ENCODE data around the gene SLC24A1.

SLC24A1 gene

DNA sequence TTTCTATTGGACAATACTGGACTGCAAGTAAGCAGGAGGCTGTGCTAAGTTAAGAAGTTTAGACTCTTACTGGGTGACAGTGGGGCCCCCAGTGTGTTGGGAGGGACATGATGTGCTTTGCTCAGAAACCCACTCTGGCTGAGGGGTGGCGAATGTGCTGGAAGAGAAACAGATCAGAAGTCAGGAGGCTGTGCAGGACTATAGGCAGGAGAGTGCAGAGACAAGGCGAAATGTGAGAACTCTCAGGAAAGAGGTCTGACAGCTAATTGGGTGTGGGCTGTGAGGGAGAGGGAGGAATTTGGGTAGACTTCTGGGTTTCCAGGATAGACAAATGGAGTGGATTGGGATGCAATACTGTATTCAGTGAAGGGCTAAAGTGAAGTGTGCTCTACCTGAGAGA, 12.0 kb downstream of the SLC24A1 start:
- DNase-seq: no peak
- H2AFZ ChIP-seq (ENCODE audit: low read depth, low read length): no peak overlapping the region

DNA sequence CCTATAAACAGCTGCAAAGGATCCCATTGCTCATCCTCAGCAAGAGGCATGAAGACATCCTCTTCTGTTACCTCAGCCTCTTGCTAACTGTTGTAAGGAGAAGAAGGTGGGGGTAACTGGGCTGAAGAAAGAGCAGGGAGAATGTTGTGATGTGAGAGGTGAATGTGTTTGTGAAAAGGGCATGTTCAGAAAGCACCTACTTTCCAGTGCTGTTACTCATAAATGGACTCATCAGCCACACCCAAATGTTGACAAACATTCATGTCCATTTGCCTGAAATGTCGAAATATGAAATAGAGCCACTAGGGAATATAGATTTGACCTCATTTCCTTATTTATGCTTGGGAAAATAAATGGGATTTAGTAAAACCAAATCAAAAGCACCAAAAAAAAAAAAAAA, 12.6 kb downstream of the SLC24A1 start:
- Histone ChIP-seq H3K4me3 (ENCODE audit: low read depth in 1 of 2, low read length in 2 of 2) (no peak overlapping the region), H3K9ac (ENCODE audit: low read depth, low read length) (no peak overlapping the region), H3K4me2 (ENCODE audit: insufficient read depth, low read length) (no peak overlapping the region), H3K36me3 (ENCODE audit: insufficient read depth, low read length) (no peaks in the 10 kb centered on the region), H3K27me3 (ENCODE audit: insufficient read depth, low read length, poor library complexity) (no peaks in the 10 kb centered on the region), H3K9me3 (ENCODE audit: insufficient read depth, low read length, severe bottlenecking) (no peaks in the 10 kb centered on the region), H4K20me1 (ENCODE audit: insufficient read depth, low read length) (no peaks in the 10 kb centered on the region), H3K27ac (ENCODE audit: low read length) (no peak overlapping the region), H2AFZ (ENCODE audit: low read depth, low read length) (no peak overlapping the region), H3K79me2 (ENCODE audit: insufficient read depth, low read length) (no peaks in the 10 kb centered on the region), H3K4me1 (ENCODE audit: insufficient read depth, low read length) (peaks cover 9% of the 10 kb centered on the region)
- no peak for DNase-seq
- TF ChIP-seq, protein P1, sequence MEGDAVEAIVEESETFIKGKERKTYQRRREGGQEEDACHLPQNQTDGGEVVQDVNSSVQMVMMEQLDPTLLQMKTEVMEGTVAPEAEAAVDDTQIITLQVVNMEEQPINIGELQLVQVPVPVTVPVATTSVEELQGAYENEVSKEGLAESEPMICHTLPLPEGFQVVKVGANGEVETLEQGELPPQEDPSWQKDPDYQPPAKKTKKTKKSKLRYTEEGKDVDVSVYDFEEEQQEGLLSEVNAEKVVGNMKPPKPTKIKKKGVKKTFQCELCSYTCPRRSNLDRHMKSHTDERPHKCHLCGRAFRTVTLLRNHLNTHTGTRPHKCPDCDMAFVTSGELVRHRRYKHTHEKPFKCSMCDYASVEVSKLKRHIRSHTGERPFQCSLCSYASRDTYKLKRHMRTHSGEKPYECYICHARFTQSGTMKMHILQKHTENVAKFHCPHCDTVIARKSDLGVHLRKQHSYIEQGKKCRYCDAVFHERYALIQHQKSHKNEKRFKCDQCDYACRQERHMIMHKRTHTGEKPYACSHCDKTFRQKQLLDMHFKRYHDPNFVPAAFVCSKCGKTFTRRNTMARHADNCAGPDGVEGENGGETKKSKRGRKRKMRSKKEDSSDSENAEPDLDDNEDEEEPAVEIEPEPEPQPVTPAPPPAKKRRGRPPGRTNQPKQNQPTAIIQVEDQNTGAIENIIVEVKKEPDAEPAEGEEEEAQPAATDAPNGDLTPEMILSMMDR (IDR thresholded peaks at IDR 0.05; ENCODE audit: borderline replicate concordance, extremely low read depth, low read length, poor library complexity, severe bottlenecking): no peak
- TF ChIP-seq EZH2 (IDR thresholded peaks at IDR 0.05; ENCODE audit: borderline replicate concordance, low read depth, low read length, severe bottlenecking): no peak
- ATAC-seq (ENCODE audit: insufficient read depth, low read depth): no peak

More for the DNA sequence above, 12.0 kb downstream of the SLC24A1 start:
- H4K20me1 ChIP-seq (ENCODE audit: insufficient read depth, low read length): no peaks in the 10 kb centered on the region
- peaks cover 5% of the 10 kb centered on the region for H3K4me1 ChIP-seq (ENCODE audit: insufficient read depth, low read length)
- H3K79me2 ChIP-seq (ENCODE audit: insufficient read depth, low read length): no peaks in the 10 kb centered on the region
- H3K4me2 ChIP-seq (ENCODE audit: insufficient read depth, low read length): no peak overlapping the region
- H3K27ac ChIP-seq (ENCODE audit: low read length): no peak overlapping the region
- ATAC-seq (ENCODE audit: insufficient read depth, low read depth): no peak
- no peaks in the 10 kb centered on the region for H3K27me3 ChIP-seq (ENCODE audit: insufficient read depth, low read length, poor library complexity)
- H3K4me3 ChIP-seq (ENCODE audit: low read depth in 1 of 2, low read length in 2 of 2): no peak overlapping the region
- no peaks in the 10 kb centered on the region for H3K36me3 ChIP-seq (ENCODE audit: insufficient read depth, low read length)
- TF ChIP-seq, protein P1 (IDR thresholded peaks at IDR 0.05; ENCODE audit: borderline replicate concordance, extremely low read depth, low read length, poor library complexity, severe bottlenecking): no peak
- no peak for TF ChIP-seq EZH2 (IDR thresholded peaks at IDR 0.05; ENCODE audit: borderline replicate concordance, low read depth, low read length, severe bottlenecking)
- no peaks in the 10 kb centered on the region for H3K9me3 ChIP-seq (ENCODE audit: insufficient read depth, low read length, severe bottlenecking)
- H3K9ac ChIP-seq (ENCODE audit: low read depth, low read length): no peak overlapping the region

DNA sequence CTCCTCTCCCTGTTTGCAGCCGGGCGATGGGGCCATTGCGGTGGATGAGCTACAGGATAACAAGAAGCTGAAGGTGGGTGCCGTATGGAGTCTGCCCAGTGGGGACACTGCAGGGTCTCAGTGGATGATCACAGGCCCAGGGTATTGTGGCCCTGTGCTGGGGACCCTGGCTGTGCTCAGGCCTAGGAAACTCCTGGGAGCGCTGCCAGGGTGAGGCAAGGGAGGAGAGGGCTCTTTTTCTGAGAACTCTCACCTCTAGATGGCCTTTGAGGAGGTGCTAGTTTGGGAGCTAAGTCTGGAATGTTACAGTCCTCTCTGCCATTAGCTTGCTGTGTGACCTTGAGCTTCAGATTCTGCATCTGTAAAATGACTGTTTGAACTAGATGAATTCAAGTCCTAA, 16.4 kb downstream of the SLC24A1 start:
- no peak for DNase-seq
- H3K9me3 ChIP-seq (ENCODE audit: insufficient read depth, low read length, severe bottlenecking): no peaks in the 10 kb centered on the region
- H3K4me1 ChIP-seq (ENCODE audit: insufficient read depth, low read length): peaks cover 9% of the 10 kb centered on the region
- H3K79me2 ChIP-seq (ENCODE audit: insufficient read depth, low read length): no peaks in the 10 kb centered on the region
- H3K27ac ChIP-seq (ENCODE audit: low read length): no peak overlapping the region
- H3K4me2 ChIP-seq (ENCODE audit: insufficient read depth, low read length): no peak overlapping the region
- no peaks in the 10 kb centered on the region for H3K36me3 ChIP-seq (ENCODE audit: insufficient read depth, low read length)
- H3K9ac ChIP-seq (ENCODE audit: low read depth, low read length): no peak overlapping the region
- TF ChIP-seq EZH2 (IDR thresholded peaks at IDR 0.05; ENCODE audit: borderline replicate concordance, low read depth, low read length, severe bottlenecking): no peak
- TF ChIP-seq, protein P1 (IDR thresholded peaks at IDR 0.05; ENCODE audit: borderline replicate concordance, extremely low read depth, low read length, poor library complexity, severe bottlenecking): no peak
- H4K20me1 ChIP-seq (ENCODE audit: insufficient read depth, low read length): no peaks in the 10 kb centered on the region
- no peak overlapping the region for H2AFZ ChIP-seq (ENCODE audit: low read depth, low read length)
- ATAC-seq (ENCODE audit: insufficient read depth, low read depth): no peak
- H3K4me3 ChIP-seq (ENCODE audit: low read depth in 1 of 2, low read length in 2 of 2): no peak overlapping the region
- H3K27me3 ChIP-seq (ENCODE audit: insufficient read depth, low read length, poor library complexity): no peaks in the 10 kb centered on the region

DNA sequence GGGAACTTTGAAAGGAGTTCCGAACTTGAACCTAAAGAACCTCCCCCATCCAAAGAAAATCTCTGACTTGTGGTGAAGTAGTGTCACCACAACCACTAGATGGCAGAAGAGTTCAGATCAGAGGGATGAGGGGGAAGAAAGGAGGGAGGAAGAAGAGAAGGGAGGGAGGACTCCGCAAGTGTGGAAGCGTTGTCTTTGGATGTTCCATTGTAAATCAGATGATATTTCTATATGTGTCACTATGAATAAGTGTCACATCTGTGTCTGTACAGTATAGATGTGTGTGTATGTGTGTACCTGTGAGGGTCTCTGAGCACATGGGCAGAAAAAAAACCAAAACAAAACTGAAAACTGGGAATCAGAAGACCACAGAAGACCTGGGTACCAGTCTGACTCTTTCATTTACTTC, 16.9 kb downstream of the SLC24A1 start:
- DNase-seq: peak; percentile 53
- Histone ChIP-seq H3K36me3 (ENCODE audit: insufficient read depth, low read length) (no peaks in the 10 kb centered on the region), H2AFZ (ENCODE audit: low read depth, low read length) (peak overlapping the region; percentile 23; the same call in 1 of the 2 replicates), H3K9ac (ENCODE audit: low read depth, low read length) (no peak overlapping the region), H3K4me1 (ENCODE audit: insufficient read depth, low read length) (peaks cover 9% of the 10 kb centered on the region), H3K27ac (ENCODE audit: low read length) (no peak overlapping the region), H3K9me3 (ENCODE audit: insufficient read depth, low read length, severe bottlenecking) (no peaks in the 10 kb centered on the region), H3K4me3 (ENCODE audit: low read depth in 1 of 2, low read length in 2 of 2) (peak overlapping the region in 1 of 2 experiments; percentile 4; a peak in 1 of 4 replicates), H3K79me2 (ENCODE audit: insufficient read depth, low read length) (no peaks in the 10 kb centered on the region), H4K20me1 (ENCODE audit: insufficient read depth, low read length) (no peaks in the 10 kb centered on the region), H3K4me2 (ENCODE audit: insufficient read depth, low read length) (peak overlapping the region; percentile 28; the same call in 1 of the 2 replicates), H3K27me3 (ENCODE audit: insufficient read depth, low read length, poor library complexity) (no peaks in the 10 kb centered on the region)
- ATAC-seq (ENCODE audit: insufficient read depth, low read depth): peak; percentile 88
- TF ChIP-seq, protein P1 (IDR thresholded peaks at IDR 0.05; ENCODE audit: borderline replicate concordance, extremely low read depth, low read length, poor library complexity, severe bottlenecking): peak; percentile 92
- no peak for TF ChIP-seq EZH2 (IDR thresholded peaks at IDR 0.05; ENCODE audit: borderline replicate concordance, low read depth, low read length, severe bottlenecking)

All from DND-41 (cell line).